SIG-M5 treated with dmso at 0.1 percent for 504 hours (cell line): ENCODE results near the gene DOCK4.
"Not testable (repeated sequence)": the region's sequence is repeated elsewhere in the genome, so short reads cannot be mapped to it uniquely, and the experiment has no call there.

Experiments used
- DNase-seq: peaks from one replicate; lab custom pipeline; 2025; ENCODE audit not compliant: unreplicated experiment; lab: John Stamatoyannopoulos, UW

The DOCK4 gene

DNA sequence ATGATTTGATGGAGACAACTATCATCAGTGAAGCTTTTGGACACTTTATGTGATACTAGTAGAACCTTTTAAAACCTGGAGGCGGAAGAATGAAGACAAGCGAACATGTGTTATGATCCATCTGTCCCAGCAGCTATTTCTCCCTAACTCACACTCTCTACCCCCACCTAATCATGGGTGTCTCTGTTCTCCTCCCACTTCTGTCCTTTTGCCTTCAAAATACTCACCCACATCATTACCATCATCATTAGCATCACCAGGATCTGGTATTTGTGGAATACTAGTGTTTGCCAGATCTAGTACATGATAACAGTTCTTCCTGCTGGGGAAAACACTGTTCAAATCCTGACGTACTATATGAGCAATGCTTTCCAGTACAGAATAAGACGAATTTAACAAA is 287.7 kb downstream of the DOCK4 start:
- DNase-seq = no peak

DNA sequence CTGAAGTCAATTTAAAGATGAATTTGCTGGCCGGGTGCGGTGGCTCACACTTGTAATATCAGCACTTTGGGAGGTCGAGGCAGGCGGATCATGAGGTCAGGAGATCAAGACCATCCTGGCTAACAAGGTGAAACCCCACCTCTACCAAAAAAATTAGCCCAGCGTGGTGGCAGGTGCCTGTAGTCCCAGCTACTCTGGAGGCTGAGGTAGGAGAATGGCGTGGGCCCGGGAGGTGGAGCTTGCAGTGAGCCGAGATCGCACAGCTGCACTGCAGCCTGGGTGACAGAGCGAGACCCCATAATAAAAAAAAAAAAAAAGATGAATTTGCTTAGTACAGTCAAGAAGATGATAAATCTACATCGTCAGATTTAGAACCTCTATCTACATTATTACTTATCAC is 288.8 kb downstream of the DOCK4 start:
- not testable (repeated sequence) for DNase-seq

DNA sequence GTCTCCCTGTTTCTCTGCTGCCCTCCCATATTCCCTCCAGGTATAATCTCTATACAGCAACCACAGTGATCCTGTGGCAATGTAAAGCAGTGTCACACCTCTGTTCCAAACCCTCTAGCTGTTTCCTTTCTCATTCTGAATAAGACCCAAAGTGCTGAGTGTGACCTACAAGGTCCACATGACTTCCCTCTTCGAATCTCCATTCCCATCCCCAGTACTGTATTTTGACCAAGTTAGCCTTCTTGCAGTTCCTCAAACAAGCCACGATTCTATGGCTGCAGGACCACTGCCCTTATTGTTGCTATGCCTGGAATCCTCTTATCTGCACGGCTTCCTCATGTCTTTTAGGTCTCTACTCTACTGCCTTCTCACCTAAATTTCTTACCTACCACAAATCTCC is 291.9 kb downstream of the DOCK4 start:
- DNase-seq = no peak

GRCh38 chr7:111911166-111911961 is 294.8 kb downstream of the DOCK4 start:
- no peak for DNase-seq

DNA sequence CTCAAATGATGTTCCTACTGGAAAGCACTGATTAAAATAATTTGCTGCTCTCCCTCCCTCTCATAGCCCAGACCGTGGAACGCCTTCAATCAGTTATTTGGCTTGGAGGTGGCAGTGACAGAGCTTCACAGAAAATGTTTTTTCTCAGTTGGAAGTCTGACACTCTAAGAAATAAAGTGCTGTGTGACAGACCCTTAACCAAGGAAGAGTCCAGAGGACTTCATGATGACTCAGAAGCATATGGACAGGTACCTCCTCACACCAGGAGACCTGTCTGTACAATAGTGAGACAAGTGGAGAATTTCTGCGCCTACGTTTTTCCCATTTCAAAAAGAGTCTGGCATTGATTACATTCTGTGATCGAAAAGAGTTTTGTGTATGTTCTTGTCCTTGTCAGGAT is 295.5 kb downstream of the DOCK4 start:
- DNase-seq = no peak

- not testable (repeated sequence) for DNase-seq
Measured at GRCh38 chr7:111908673-111909072, 297.5 kb downstream of the DOCK4 start.

- no peak for DNase-seq
Measured at GRCh38 chr7:111903797-111904196, 302.4 kb downstream of the DOCK4 start.

DNA sequence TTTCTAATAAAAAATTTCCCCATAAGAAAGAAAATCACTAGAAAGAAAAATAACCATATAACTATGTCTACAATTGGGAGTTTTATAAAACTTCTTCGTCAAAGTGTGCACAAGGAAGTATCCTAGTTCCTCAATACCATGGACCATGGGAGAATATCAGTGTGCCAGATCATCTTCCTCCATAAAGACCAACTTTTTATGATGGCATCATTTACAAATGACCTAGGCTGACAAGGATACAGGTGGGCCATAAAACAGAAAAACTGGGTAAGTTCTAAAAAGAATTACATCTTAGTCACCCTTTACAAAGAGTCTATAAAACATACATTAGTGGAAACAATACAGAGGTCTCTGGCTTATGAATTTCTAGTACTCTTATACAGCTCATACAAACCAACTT is 303.2 kb downstream of the DOCK4 start:
- no peak for DNase-seq

DNA sequence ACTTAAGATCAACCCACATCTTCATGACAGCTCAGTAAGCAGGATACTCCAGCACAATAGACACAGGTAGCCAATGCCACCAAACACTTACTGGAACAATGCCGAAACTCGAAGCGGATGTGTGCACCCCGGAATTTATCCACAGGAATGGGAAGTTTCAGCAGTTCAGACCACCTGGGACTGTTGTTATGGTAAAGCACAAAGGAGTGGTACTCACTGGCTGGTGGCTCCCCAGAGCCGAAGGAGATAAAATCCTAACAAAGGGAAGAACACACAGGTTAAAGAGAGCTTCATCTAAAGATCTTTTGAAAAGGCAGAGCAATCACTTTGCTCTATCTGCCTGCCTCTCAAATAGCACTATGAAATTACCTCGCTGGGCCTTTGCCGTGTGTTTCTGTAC is 305.9 kb downstream of the DOCK4 start:
- no peak for DNase-seq

DNA sequence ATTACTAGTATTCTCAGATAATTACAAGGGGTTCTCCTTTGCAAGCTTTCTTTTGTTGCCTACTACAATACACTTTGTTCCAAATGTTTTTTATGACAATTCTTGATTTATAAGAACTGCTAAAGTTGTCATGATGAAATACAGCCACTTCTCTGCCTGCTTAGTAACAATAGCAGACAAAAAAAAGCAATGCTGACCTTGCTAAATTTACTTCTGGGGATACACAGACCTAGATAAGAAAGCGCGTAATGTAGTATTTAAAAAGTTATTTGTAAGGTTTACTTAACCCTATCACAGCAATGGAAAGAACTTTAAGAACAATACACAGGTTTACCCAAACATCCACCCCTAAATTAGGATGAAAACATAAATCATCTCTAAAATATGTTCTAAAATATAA is 311.1 kb downstream of the DOCK4 start:
- no peak for DNase-seq

GRCh38 chr7:111894518-111894917 is 311.7 kb downstream of the DOCK4 start:
- no peak for DNase-seq

- DNase-seq = no peak
Measured at GRCh38 chr7:111893190-111893589, 313.0 kb downstream of the DOCK4 start.

GRCh38 chr7:111892588-111892987 is 313.6 kb downstream of the DOCK4 start:
- no peak for DNase-seq

- no peak for DNase-seq
Measured at GRCh38 chr7:111887734-111888133, 318.5 kb downstream of the DOCK4 start.

DNA sequence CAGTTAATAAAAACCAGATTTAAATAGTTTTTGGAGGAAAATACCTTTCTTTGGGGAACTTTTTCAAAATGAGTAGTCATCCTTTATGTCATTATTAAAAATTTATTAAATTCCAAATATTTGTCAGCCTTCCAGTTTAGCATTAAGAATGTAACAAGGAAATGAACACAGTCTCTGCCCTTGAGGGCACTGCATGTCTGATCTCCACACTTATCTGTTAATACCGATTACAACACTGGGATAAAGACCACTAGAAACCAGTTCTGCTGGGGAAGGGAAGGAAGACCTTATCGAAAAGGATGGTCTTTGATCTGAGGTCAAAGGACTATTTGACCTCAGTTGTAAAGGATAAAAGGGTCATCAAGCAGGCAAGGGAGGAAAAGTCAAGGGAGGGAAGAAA is 320.0 kb downstream of the DOCK4 start:
- DNase-seq = no peak

DNA sequence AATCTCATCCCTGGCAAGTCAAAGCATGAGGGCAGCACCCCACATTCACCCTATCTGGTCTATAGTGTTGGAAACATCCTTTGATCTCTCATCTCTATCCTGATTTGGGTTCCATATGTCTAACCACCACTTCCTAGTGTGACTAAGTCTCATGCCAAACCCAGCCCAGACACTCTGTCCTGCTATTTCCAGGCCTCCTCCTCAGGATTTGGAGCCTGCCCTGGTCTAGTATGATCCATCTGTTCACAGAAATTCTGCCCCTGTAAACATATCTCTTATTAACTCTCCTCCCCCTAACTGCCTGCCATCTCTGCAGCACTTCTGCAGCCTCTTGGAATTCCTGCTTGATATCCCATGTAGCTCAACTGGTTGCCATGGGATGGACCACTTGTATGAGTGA is 323.0 kb downstream of the DOCK4 start:
- DNase-seq = no peak

DNA sequence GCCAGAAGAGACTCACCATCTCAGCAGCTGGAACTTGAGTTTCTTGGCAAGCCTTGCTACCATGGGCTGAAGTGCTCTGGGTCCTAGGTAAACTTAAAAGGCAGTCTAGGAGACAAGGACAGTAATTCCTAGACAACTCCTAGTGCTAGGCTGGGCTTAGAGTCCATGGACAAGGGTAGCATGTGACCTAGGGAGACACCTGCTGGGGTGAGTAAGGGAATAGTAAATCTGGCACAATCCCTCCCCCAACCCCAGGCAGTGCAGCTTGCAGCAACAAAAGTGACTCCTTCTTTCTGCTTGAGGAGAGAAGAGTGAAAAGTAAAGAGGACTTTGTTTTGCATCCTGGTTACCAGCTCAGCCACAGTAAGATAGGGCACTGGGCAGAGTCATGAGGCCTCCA is 327.4 kb downstream of the DOCK4 start:
- DNase-seq = no peak

GRCh38 chr7:111877931-111878330 is 328.3 kb downstream of the DOCK4 start:
- DNase-seq = no peak

GRCh38 chr7:111873963-111874690 is 332.1 kb downstream of the DOCK4 start:
- DNase-seq = peak; percentile 2

DNA sequence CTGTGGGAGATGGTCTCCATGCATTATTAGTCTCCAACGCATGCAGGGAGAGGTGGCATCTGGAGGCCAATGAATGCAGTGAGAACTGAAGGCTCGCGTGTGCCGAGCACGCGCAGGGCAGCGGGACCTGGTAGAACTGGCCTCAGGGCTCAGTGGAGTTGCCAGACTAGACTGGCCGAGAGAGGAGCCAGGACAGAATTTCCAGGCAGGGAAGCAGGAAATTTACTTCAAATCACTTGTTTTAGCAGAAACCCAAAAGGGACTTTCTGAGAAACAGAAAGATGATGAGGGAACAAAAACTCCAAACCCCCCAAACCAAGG is 332.9 kb downstream of the DOCK4 start:
- no peak for DNase-seq

DNA sequence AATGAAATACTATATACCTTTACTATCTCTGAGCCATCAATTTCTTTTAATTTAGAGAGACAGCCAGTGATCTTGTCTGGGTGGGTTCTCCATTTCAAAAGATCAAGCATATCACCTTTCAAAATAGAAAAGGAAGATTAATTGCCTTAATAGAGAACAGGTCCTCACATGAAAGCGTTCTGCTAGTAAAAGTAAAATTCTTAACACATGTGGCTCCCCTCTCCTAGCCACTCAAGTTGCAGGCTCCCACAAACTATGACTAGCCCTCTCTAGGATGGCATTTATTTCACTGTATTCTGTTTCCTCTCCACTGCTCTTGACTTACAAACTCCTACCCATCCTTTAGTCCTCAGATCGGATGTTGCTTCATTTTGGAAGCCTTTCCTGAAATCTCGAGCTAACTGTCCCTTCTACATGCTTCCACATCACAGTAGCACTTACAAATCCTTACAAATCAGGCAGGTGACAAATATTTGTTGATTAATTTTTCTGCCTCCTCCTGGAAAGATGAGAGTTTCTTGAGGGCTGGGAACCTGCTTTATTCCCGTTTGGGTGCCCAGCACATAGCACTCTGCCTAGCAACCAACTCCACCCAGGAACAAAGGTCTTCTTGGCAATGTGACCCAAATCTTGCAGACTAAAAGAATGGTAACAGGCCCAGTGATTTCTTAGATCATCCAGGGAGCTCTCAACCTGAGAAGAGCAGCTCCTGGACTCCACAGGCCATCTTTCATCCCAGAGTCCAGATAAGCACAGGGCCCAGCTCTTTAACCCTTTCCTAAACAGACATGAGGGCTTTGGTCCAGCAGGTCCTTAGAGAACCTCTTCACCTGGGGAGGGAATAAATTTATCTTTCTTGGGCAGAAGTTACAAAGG is 333.5 kb downstream of the DOCK4 start:
- no peak for DNase-seq

GRCh38 chr7:111871283-111871682 is 334.9 kb downstream of the DOCK4 start:
- DNase-seq = no peak
